HG02571 (cell line): ENCODE measurements around the gene RHEB.
"Not testable (repeated sequence)": the region's sequence is repeated elsewhere in the genome, so short reads cannot be mapped to it uniquely, and the experiment has no call there.

Experiments used
- ATAC-seq: cut with Tn5 transposase; IDR thresholded peaks from one replicate; pipeline ENCODE4 v1.9.1; 2021; ENCODE audit warnings: mild to moderate bottlenecking, moderate library complexity; ENCODE audit not compliant: unreplicated experiment

The RHEB gene

GRCh38 chr7:151536178-151536577 is 16.5 kb upstream of the RHEB start:
- ATAC-seq = not testable (repeated sequence)

GRCh38 chr7:151529842-151530241 is 10.1 kb upstream of the RHEB start:
- no peak for ATAC-seq

- no peak for ATAC-seq
These were observed 5.2 kb upstream of the RHEB start for GRCh38 chr7:151524845-151525244.

GRCh38 chr7:151524331-151524730 is 4.6 kb upstream of the RHEB start:
- ATAC-seq = no peak

- ATAC-seq = no peak
These were observed 945 bp upstream of the RHEB start for GRCh38 chr7:151520419-151521261.

GRCh38 chr7:151518947-151519764 is 539 bp downstream of the RHEB start:
- ATAC-seq = peak; percentile 49

- no peak for ATAC-seq
These were observed 1.4 kb downstream of the RHEB start for GRCh38 chr7:151518105-151518946.

- no peak for ATAC-seq
These were observed 2.0 kb downstream of the RHEB start for GRCh38 chr7:151517601-151518104.

GRCh38 chr7:151515276-151515565 is 4.5 kb downstream of the RHEB start:
- ATAC-seq = no peak

GRCh38 chr7:151514461-151515275 is 5.0 kb downstream of the RHEB start:
- no peak for ATAC-seq

GRCh38 chr7:151513133-151513532 is 6.6 kb downstream of the RHEB start:
- ATAC-seq = no peak

GRCh38 chr7:151512353-151512752 is 7.3 kb downstream of the RHEB start:
- no peak for ATAC-seq

GRCh38 chr7:151511946-151512345 is 7.7 kb downstream of the RHEB start:
- ATAC-seq = no peak

- no peak for ATAC-seq
These were observed 8.4 kb downstream of the RHEB start for GRCh38 chr7:151511270-151511669.

GRCh38 chr7:151509670-151510333 is 9.9 kb downstream of the RHEB start:
- ATAC-seq = no peak

GRCh38 chr7:151508991-151509390 is 10.7 kb downstream of the RHEB start:
- ATAC-seq = no peak

- ATAC-seq = no peak
These were observed 11.9 kb downstream of the RHEB start for GRCh38 chr7:151507806-151508205.

- no peak for ATAC-seq
These were observed 12.8 kb downstream of the RHEB start for GRCh38 chr7:151506901-151507382.

GRCh38 chr7:151505836-151506468 is 13.7 kb downstream of the RHEB start:
- no peak for ATAC-seq
